IPS-NIHi7 (cell line): ENCODE data around the gene ERCC2.
"Not testable (repeated sequence)": the region's sequence is repeated elsewhere in the genome, so short reads cannot be mapped to it uniquely, and the experiment has no call there.

Experiments
- DNase-seq: peaks from one replicate; pipeline ENCODE4 v3.0.0; 2012; ENCODE audit warnings: mixed read lengths; ENCODE audit errors: extremely low spot score

Gene ERCC2

GRCh38 chr19:45354241-45354842, 16.0 kb downstream of the ERCC2 start:
- no peak for DNase-seq

GRCh38 chr19:45352914-45353796, 17.2 kb downstream of the ERCC2 start:
- DNase-seq: no peak

GRCh38 chr19:45352471-45352870, 17.9 kb downstream of the ERCC2 start:
- DNase-seq: no peak

- no peak for DNase-seq
These were observed 18.3 kb downstream of the ERCC2 start for GRCh38 chr19:45352062-45352461.

GRCh38 chr19:45351401-45351952, 18.9 kb downstream of the ERCC2 start:
- DNase-seq: no peak

- no peak for DNase-seq
These were observed 19.8 kb downstream of the ERCC2 start for GRCh38 chr19:45350477-45351058.

GRCh38 chr19:45349430-45349941, 20.9 kb downstream of the ERCC2 start:
- DNase-seq: no peak

- no peak for DNase-seq
These were observed 21.3 kb downstream of the ERCC2 start for GRCh38 chr19:45349126-45349415.

GRCh38 chr19:45348367-45349125, 21.8 kb downstream of the ERCC2 start:
- DNase-seq: no peak

- no peak for DNase-seq
These were observed 22.6 kb downstream of the ERCC2 start for GRCh38 chr19:45347570-45348366.

GRCh38 chr19:45346449-45346848, 23.9 kb downstream of the ERCC2 start:
- peak; percentile 70 for DNase-seq

GRCh38 chr19:45345506-45345860, 24.9 kb downstream of the ERCC2 start:
- DNase-seq: no peak

GRCh38 chr19:45344621-45345505, 25.5 kb downstream of the ERCC2 start:
- DNase-seq: no peak

GRCh38 chr19:45342911-45343310, 27.5 kb downstream of the ERCC2 start:
- DNase-seq: no peak

- no peak for DNase-seq
These were observed 29.4 kb downstream of the ERCC2 start for GRCh38 chr19:45340899-45341453.

- peak; percentile 91 for DNase-seq
These were observed 30.0 kb downstream of the ERCC2 start, which contains the start of gene KLC3 for GRCh38 chr19:45340232-45340898. Gene KLC3 (plus strand): TSS chr19:45340750. CDS start chr19:45345542, 4,792 bp downstream.

GRCh38 chr19:45339629-45340028, 30.7 kb downstream of the ERCC2 start:
- DNase-seq: no peak

GRCh38 chr19:45336696-45337251, 33.6 kb downstream of the ERCC2 start:
- no peak for DNase-seq

- not testable (repeated sequence) for DNase-seq
These were observed 35.5 kb downstream of the ERCC2 start for GRCh38 chr19:45334881-45335280.
